Ishikawa (cell line): ENCODE results near the gene KIRREL3.

Experiments
- CEBPB ChIP-seq: IDR thresholded peaks from 2 replicates; pipeline ENCODE4 v1.6.1; 2012
- CREB1 ChIP-seq: IDR thresholded peaks from 2 replicates; pipeline ENCODE4 v1.6.1; 2012; ENCODE audit warnings: low read depth
- EGR1 ChIP-seq: IDR thresholded peaks from 2 replicates; pipeline ENCODE4 v1.6.1; 2012
- EP300 ChIP-seq: IDR thresholded peaks from 2 replicates; pipeline ENCODE4 v1.6.1; 2012; ENCODE audit warnings: borderline replicate concordance
- FOXM1 ChIP-seq: IDR thresholded peaks from 2 replicates; pipeline ENCODE4 v1.6.1; 2012; ENCODE audit warnings: low read depth, borderline replicate concordance
- MAX ChIP-seq: IDR thresholded peaks from 2 replicates; pipeline ENCODE4 v1.6.1; 2012
- NFIC ChIP-seq: IDR thresholded peaks from 2 replicates; pipeline ENCODE4 v1.6.1; 2012
- RAD21 ChIP-seq: IDR thresholded peaks from 2 replicates; pipeline ENCODE4 v1.6.1; 2012; ENCODE audit warnings: low read depth
- REST ChIP-seq: IDR thresholded peaks from 2 replicates; pipeline ENCODE4 v1.6.1; 2012; ENCODE audit warnings: low read depth, mild to moderate bottlenecking
- TAF1 ChIP-seq: IDR thresholded peaks from 2 replicates; pipeline ENCODE4 v1.6.1; 2012; ENCODE audit warnings: low read depth, mild to moderate bottlenecking
- TCF12 ChIP-seq: IDR thresholded peaks from 2 replicates; pipeline ENCODE4 v1.6.1; 2012; ENCODE audit warnings: low read depth
- TEAD4 ChIP-seq: IDR thresholded peaks from 2 replicates; pipeline ENCODE4 v1.6.1; 2012
- USF1 ChIP-seq: IDR thresholded peaks from 2 replicates; pipeline ENCODE4 v1.6.1; 2012
- YY1 ChIP-seq: IDR thresholded peaks from 2 replicates; pipeline ENCODE4 v1.6.1; 2012; ENCODE audit warnings: low read depth
- ZBTB7A ChIP-seq: IDR thresholded peaks from 2 replicates; pipeline ENCODE4 v1.6.1; 2012; ENCODE audit warnings: low read depth

KIRREL3 gene

GRCh38 chr11:126870021-126870420, 130.5 kb downstream of the KIRREL3 start:
- TF ChIP-seq FOXM1 (no peak), NFIC (no peak), EGR1 (no peak), ZBTB7A (no peak), REST (no peak), TCF12 (no peak), TAF1 (no peak), TEAD4 (no peak), MAX (no peak), YY1 (no peak), RAD21 (no peak), EP300 (no peak), USF1 (no peak)

GRCh38 chr11:126868741-126869140, 131.8 kb downstream of the KIRREL3 start:
- TF ChIP-seq CREB1 (no peak), FOXM1 (no peak), TAF1 (no peak), RAD21 (no peak), USF1 (no peak), TCF12 (no peak), NFIC (no peak), EGR1 (no peak), EP300 (no peak), ZBTB7A (no peak), CEBPB (no peak), REST (no peak), MAX (no peak), YY1 (no peak), TEAD4 (no peak)

GRCh38 chr11:126864934-126865333, 135.6 kb downstream of the KIRREL3 start:
- TF ChIP-seq RAD21: no peak
- TF ChIP-seq TCF12: no peak
- no peak for TF ChIP-seq TEAD4
- TF ChIP-seq REST: no peak
- TF ChIP-seq TAF1: no peak
- TF ChIP-seq MAX: no peak
- no peak for TF ChIP-seq ZBTB7A
- TF ChIP-seq EP300: no peak
- no peak for TF ChIP-seq FOXM1
- TF ChIP-seq CREB1: no peak
- no peak for TF ChIP-seq YY1
- TF ChIP-seq EGR1: no peak
- TF ChIP-seq CEBPB: no peak
- TF ChIP-seq NFIC: no peak

GRCh38 chr11:126863294-126863997, 137.1 kb downstream of the KIRREL3 start:
- TF ChIP-seq YY1 (no peak), EGR1 (no peak), CREB1 (no peak), TCF12 (no peak), EP300 (no peak), REST (no peak), CEBPB (no peak), MAX (no peak), TEAD4 (no peak), USF1 (no peak), FOXM1 (no peak), NFIC (no peak), RAD21 (no peak), TAF1 (no peak), ZBTB7A (no peak)
